Parathyroid adenoma (tissue), 2 donors: Measurements from ENCODE around the gene CNTNAP2.

Experiments
- H2AFZ ChIP-seq: fragments of 300-600 bp; sonication (generic); one replicate; pipeline ENCODE4 v1.7.0; 2017; ENCODE audit warnings: antibody characterized with exemption, mild to moderate bottlenecking
- H3K27ac ChIP-seq: fragments of 300-600 bp; sonication (generic); one replicate; pipeline ENCODE4 v1.7.0; 2017
- H3K27me3 ChIP-seq: fragments of 300-600 bp; sonication (generic); one replicate; pipeline ENCODE4 v1.7.0; 2017; ENCODE audit warnings: low read length; ENCODE audit not compliant: control insufficient read depth, insufficient read depth
- H3K36me3 ChIP-seq: fragments of 300-600 bp; sonication (generic); one replicate; pipeline ENCODE4 v1.7.0; 2017; ENCODE audit warnings: low read length; ENCODE audit not compliant: control insufficient read depth, insufficient read depth
- H3K4me1 ChIP-seq: fragments of 300-600 bp; sonication (generic); one replicate; pipeline ENCODE4 v1.7.0; 2017; ENCODE audit warnings: control low read depth
- H3K4me2 ChIP-seq: fragments of 300-600 bp; sonication (generic); one replicate; pipeline ENCODE4 v1.7.0; 2017; ENCODE audit warnings: low read length
- H3K4me3 ChIP-seq: fragments of 300-600 bp; sonication (generic); one replicate; pipeline ENCODE4 v1.7.0; 2017; ENCODE audit warnings: low read depth, low read length
- H3K79me2 ChIP-seq: fragments of 300-600 bp; sonication (generic); one replicate; pipeline ENCODE4 v1.7.0; 2017; ENCODE audit warnings: control low read depth
- H3K9ac ChIP-seq: fragments of 300-600 bp; sonication (generic); one replicate; pipeline ENCODE4 v1.7.0; 2017; ENCODE audit warnings: mild to moderate bottlenecking
- H3K9me3 ChIP-seq: fragments of 300-600 bp; sonication (generic); one replicate; pipeline ENCODE4 v1.7.0; 2017; ENCODE audit warnings: low read length; ENCODE audit not compliant: control insufficient read depth
- TF ChIP-seq, protein P1 (sequence below): fragments of 300-600 bp; sonication (generic); IDR thresholded peaks from one replicate; pipeline ENCODE4 v1.7.0; 2017; ENCODE audit warnings: antibody characterized with exemption, mild to moderate bottlenecking
- donor health status: primary hyperparathyroidism.

Gene CNTNAP2

DNA sequence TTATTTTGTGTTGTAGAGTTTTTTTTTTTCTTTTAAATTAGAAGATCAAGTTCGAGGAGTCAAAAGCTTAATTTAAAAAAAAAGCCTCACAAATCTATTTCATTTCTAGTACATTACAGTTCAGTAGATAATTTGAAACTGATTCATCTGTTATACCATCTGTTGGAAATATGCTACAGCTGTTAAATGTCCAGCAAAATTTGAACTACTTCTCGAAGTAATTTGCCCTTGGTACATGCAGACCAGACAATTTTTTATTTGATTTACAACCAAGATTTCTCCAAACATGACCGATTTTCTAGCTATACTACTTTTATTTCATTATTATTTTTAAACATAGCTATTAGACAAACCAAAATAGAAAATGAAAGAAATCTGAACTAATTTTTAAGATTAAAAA lies 647.9 kb downstream of the CNTNAP2 start:
- Histone ChIP-seq H3K9me3 (no peaks in the 10 kb centered on the region), H3K79me2 (no peaks in the 10 kb centered on the region), H3K36me3 (no peaks in the 10 kb centered on the region), H3K4me2 (no peak overlapping the region), H3K9ac (no peak overlapping the region), H3K27me3 (no peaks in the 10 kb centered on the region), H3K4me1 (no peaks in the 10 kb centered on the region), H3K4me3 (no peak overlapping the region), H2AFZ (no peak overlapping the region), H3K27ac (no peak overlapping the region)
- TF ChIP-seq, protein P1, sequence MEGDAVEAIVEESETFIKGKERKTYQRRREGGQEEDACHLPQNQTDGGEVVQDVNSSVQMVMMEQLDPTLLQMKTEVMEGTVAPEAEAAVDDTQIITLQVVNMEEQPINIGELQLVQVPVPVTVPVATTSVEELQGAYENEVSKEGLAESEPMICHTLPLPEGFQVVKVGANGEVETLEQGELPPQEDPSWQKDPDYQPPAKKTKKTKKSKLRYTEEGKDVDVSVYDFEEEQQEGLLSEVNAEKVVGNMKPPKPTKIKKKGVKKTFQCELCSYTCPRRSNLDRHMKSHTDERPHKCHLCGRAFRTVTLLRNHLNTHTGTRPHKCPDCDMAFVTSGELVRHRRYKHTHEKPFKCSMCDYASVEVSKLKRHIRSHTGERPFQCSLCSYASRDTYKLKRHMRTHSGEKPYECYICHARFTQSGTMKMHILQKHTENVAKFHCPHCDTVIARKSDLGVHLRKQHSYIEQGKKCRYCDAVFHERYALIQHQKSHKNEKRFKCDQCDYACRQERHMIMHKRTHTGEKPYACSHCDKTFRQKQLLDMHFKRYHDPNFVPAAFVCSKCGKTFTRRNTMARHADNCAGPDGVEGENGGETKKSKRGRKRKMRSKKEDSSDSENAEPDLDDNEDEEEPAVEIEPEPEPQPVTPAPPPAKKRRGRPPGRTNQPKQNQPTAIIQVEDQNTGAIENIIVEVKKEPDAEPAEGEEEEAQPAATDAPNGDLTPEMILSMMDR = no peak

DNA sequence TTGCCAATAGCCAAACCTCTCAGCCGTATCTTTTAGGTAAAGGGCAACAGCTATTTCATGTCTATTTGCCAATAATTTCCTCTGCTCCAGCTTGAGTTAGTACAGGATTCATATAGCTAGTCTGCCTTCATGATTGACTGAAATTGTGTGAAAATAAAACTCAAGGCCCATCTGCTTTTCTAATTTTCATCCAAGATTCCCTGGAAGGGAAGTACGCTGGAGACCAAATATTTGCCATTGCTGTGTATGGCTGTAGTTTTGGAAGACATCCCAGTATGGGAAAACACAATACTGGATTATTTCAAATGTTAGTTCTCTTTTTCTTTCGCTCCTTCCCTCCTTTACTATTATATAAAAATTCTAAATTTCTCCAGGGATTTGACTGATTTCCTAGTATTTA lies 652.4 kb downstream of the CNTNAP2 start:
- Histone ChIP-seq H3K27ac (no peak overlapping the region), H3K9me3 (no peaks in the 10 kb centered on the region), H2AFZ (no peak overlapping the region), H3K79me2 (no peaks in the 10 kb centered on the region), H3K4me3 (no peak overlapping the region), H3K9ac (no peak overlapping the region), H3K36me3 (no peaks in the 10 kb centered on the region), H3K4me2 (no peak overlapping the region), H3K27me3 (no peaks in the 10 kb centered on the region), H3K4me1 (no peaks in the 10 kb centered on the region)
- TF ChIP-seq, protein P1 = no peak

- Histone ChIP-seq H3K27ac (no peak overlapping the region), H3K9ac (no peak overlapping the region), H3K79me2 (no peaks in the 10 kb centered on the region), H2AFZ (no peak overlapping the region), H3K4me3 (no peak overlapping the region), H3K27me3 (no peaks in the 10 kb centered on the region), H3K4me2 (no peak overlapping the region), H3K4me1 (no peaks in the 10 kb centered on the region), H3K36me3 (no peaks in the 10 kb centered on the region), H3K9me3 (no peaks in the 10 kb centered on the region)
- TF ChIP-seq, protein P1 = no peak
These were observed 656.0 kb downstream of the CNTNAP2 start for GRCh38 chr7:146772601-146773000.

GRCh38 chr7:146773506-146773905 lies 656.9 kb downstream of the CNTNAP2 start:
- H3K9me3 ChIP-seq = no peaks in the 10 kb centered on the region
- no peaks in the 10 kb centered on the region for H3K4me1 ChIP-seq
- H3K9ac ChIP-seq = no peak overlapping the region
- TF ChIP-seq, protein P1 = no peak
- no peak overlapping the region for H3K4me2 ChIP-seq
- H3K79me2 ChIP-seq = no peaks in the 10 kb centered on the region
- H3K27me3 ChIP-seq = no peaks in the 10 kb centered on the region
- no peak overlapping the region for H3K27ac ChIP-seq
- no peak overlapping the region for H3K4me3 ChIP-seq
- H3K36me3 ChIP-seq = no peaks in the 10 kb centered on the region
- no peak overlapping the region for H2AFZ ChIP-seq

GRCh38 chr7:146781352-146782116 lies 664.9 kb downstream of the CNTNAP2 start:
- TF ChIP-seq, protein P1 = no peak
- Histone ChIP-seq H3K27me3 (no peaks in the 10 kb centered on the region), H3K27ac (no peak overlapping the region), H2AFZ (no peak overlapping the region), H3K4me2 (no peak overlapping the region), H3K36me3 (no peaks in the 10 kb centered on the region), H3K79me2 (no peaks in the 10 kb centered on the region), H3K9ac (no peak overlapping the region), H3K4me3 (no peak overlapping the region), H3K9me3 (no peaks in the 10 kb centered on the region), H3K4me1 (no peaks in the 10 kb centered on the region)
